Large intestine (tissue), 3 donors: Measurements from ENCODE around the gene NRIP2. TPM values are rescaled to one million over a fixed set of nuclear protein-coding genes. Genes with fewer than 3 reads are reported as not detected.

Experiments used
- DNase-seq, 2 donors: peaks; one replicate each; pipeline versions ENCODE4 v3.0.0 to v3.0.0-alpha.2; 2013
- H3K27ac ChIP-seq: one replicate; pipeline ENCODE4 v1.5.1; 2013; ENCODE audit warnings: low read length
- H3K27me3 ChIP-seq: 2 replicates; pipeline ENCODE4 v1.6.1; 2013; ENCODE audit warnings: low read length; ENCODE audit not compliant: control insufficient read depth, insufficient read depth
- H3K36me3 ChIP-seq: 2 replicates; pipeline ENCODE4 v1.6.1; 2013; ENCODE audit warnings: low read length; ENCODE audit not compliant: control insufficient read depth, insufficient read depth
- H3K4me1 ChIP-seq: one replicate; pipeline ENCODE4 v1.6.1; 2013; ENCODE audit warnings: low read length; ENCODE audit not compliant: control insufficient read depth, insufficient read depth
- H3K4me3 ChIP-seq: one replicate; pipeline ENCODE4 v1.5.1; 2013; ENCODE audit warnings: low read length
- H3K9me3 ChIP-seq: one replicate; pipeline ENCODE4 v1.6.1; 2013; ENCODE audit warnings: mild to moderate bottlenecking, low read depth, low read length, moderate library complexity; ENCODE audit not compliant: control insufficient read depth
- WGBS: methylation state at CpG from one replicate; pipeline ENCODE4 v1.1.5; 2013; ENCODE audit warnings: low lambda C conversion rate; ENCODE audit not compliant: insufficient coverage; 5-methylcytosine and 5-hydroxymethylcytosine counted together
- polyA plus RNA-seq: library from polyadenylated mRNA; unstranded; fragments of 120-200 nt; gene quantifications from one replicate; pipeline ENCODE4 v1.2.1, GENCODE V29; 2013

NRIP2 gene
- polyA plus RNA-seq, 1 donor = 4.2 TPM

DNA sequence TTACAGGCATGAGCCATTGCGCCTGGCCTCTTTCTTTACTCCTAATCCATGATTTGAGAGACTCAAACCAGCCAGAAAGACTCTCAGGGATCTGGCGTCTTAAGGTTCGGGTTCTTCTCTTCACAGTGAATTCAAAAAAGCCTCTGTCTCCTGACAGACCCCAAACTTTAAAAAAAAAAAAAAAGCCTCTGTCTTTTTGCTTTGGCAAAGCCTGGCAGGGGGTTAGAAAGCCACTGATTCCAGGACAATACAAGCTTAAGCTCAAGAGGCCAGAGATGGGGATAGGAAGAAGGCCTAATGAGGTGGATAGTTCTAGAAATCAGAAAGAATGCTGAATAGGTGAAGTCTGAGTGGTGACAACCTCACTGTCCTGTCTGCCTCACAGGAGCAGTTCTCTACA lies 8.8 kb downstream of the NRIP2 start:
- no peak overlapping the region for H3K4me3 ChIP-seq
- H3K27ac ChIP-seq = no peak overlapping the region
- H3K36me3 ChIP-seq = peaks cover 84% of the 10 kb centered on the region
- H3K4me1 ChIP-seq = no peaks in the 10 kb centered on the region
- no peaks in the 10 kb centered on the region for H3K27me3 ChIP-seq
- no peaks in the 10 kb centered on the region for H3K9me3 ChIP-seq
- no peak for DNase-seq
- WGBS = no CpG with 5 or more reads among the region's 3 CpGs

DNA sequence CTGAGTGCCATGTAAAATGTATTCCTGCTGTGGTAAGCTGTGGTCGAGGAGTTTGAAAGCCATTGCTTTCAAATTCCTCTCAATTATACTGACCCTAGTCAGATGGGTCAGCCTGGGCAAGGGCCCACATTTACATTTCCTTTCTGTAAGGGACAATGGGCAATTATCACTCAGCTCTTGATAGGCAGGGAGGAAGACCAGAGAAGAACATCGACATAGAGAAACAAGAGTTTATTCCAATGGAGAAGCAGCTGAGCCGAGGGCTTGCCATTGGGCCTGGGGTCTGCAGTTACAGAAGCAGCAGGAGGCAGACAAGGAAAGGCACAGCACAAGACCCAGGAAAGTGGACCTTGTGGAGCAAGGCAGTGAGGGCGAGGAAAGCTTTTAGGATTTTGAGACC lies 9.7 kb downstream of the NRIP2 start:
- H3K4me1 ChIP-seq = no peaks in the 10 kb centered on the region
- no peak for DNase-seq
- WGBS = no CpG with 5 or more reads among the region's 4 CpGs
- H3K4me3 ChIP-seq = no peak overlapping the region
- no peaks in the 10 kb centered on the region for H3K9me3 ChIP-seq
- H3K36me3 ChIP-seq = peaks cover 86% of the 10 kb centered on the region
- H3K27ac ChIP-seq = no peak overlapping the region
- H3K27me3 ChIP-seq = no peaks in the 10 kb centered on the region

DNA sequence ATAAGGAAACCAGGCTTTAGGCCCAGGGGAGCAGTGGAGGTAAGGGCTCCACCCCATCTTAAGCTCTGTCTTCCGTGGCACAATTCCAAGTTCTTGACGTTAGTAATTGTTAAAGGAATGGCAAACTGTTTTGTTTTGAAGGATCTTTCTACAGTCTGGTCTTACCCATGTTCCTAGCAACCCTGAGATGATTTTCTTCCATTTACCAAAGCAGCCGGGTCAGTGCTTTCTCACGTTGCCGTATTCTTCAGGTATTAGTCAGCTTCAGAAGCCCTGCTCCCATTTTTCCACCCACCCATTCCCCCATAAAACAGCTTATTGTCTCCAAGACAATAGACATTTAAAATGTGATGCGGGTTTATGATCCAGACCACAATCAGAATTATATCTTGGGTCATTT lies 10.3 kb downstream of the NRIP2 start:
- Histone ChIP-seq H3K27ac (no peak overlapping the region), H3K27me3 (no peaks in the 10 kb centered on the region), H3K4me1 (no peaks in the 10 kb centered on the region), H3K9me3 (no peaks in the 10 kb centered on the region), H3K4me3 (no peak overlapping the region), H3K36me3 (peaks cover 89% of the 10 kb centered on the region)
- 100% methylated on average over 3 of the region's 6 CpGs for WGBS
- no peak for DNase-seq

DNA sequence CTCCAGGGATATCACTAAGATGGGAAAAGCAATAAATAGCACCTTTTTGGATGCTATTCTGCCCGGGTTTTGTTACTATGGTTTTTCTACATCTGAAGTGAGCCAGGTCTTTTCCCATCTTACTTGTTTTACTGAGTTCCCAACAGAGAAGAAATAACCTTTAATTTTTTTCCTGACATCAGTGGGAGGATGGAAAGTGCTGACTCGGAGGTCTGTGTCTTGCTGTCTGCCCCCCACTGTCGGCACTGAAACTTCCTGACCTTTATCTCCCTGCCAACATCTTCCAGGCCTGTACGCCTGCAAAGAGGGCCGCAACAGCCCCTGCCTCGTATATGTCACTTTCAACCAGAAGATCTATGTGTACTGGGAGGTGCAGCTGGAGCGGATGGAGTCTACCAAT lies 11.4 kb downstream of the NRIP2 start:
- Histone ChIP-seq H3K27ac (no peak overlapping the region), H3K4me3 (no peak overlapping the region), H3K9me3 (no peaks in the 10 kb centered on the region), H3K36me3 (peaks cover 93% of the 10 kb centered on the region), H3K27me3 (no peaks in the 10 kb centered on the region), H3K4me1 (no peaks in the 10 kb centered on the region)
- no peak for DNase-seq
- no CpG with 5 or more reads among the region's 7 CpGs for WGBS

DNA sequence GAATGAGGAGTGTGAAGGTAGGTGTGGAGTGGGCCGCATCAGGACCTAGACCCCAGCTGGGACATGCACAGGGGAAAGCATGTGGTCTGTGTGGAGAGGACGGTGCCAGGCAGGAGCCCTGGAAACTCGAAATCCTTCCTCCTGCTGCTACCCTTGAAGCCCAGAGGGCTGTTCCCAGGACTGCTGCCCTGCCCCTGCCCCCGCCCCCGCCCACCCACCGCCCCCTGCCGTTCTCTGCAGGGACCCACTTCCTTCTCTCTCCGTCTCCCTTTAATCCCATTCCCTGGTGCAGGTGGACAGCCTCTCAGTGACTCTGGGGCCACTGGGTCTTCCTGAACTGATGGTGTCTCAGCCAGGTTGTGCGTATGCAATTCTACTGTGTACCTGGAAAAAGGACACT lies 14.4 kb downstream of the NRIP2 start:
- Histone ChIP-seq H3K27me3 (no peaks in the 10 kb centered on the region), H3K4me1 (no peaks in the 10 kb centered on the region), H3K4me3 (no peak overlapping the region), H3K9me3 (no peaks in the 10 kb centered on the region), H3K27ac (no peak overlapping the region), H3K36me3 (peaks cover 81% of the 10 kb centered on the region)
- no CpG with 5 or more reads among the region's 9 CpGs for WGBS
- DNase-seq = no peak

DNA sequence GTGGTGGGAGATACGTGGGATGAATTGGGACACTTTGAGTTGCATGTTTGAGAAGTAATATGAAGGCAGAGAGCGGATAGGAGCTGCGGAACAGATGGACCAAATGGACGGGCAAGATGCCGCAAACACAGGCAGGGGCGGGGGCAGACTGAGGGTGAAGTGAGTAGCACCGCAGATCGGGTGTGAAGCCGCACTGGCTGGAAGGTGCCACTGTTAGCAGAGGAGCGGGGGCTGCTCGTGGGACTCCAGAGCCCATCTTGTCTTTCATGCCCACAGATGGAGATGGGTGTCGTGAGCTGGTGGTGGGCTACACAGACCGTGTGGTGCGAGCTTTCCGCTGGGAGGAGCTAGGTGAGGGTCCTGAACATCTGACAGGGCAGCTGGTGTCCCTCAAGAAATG lies 15.0 kb downstream of the NRIP2 start:
- Histone ChIP-seq H3K36me3 (peaks cover 80% of the 10 kb centered on the region), H3K27ac (no peak overlapping the region)

DNA sequence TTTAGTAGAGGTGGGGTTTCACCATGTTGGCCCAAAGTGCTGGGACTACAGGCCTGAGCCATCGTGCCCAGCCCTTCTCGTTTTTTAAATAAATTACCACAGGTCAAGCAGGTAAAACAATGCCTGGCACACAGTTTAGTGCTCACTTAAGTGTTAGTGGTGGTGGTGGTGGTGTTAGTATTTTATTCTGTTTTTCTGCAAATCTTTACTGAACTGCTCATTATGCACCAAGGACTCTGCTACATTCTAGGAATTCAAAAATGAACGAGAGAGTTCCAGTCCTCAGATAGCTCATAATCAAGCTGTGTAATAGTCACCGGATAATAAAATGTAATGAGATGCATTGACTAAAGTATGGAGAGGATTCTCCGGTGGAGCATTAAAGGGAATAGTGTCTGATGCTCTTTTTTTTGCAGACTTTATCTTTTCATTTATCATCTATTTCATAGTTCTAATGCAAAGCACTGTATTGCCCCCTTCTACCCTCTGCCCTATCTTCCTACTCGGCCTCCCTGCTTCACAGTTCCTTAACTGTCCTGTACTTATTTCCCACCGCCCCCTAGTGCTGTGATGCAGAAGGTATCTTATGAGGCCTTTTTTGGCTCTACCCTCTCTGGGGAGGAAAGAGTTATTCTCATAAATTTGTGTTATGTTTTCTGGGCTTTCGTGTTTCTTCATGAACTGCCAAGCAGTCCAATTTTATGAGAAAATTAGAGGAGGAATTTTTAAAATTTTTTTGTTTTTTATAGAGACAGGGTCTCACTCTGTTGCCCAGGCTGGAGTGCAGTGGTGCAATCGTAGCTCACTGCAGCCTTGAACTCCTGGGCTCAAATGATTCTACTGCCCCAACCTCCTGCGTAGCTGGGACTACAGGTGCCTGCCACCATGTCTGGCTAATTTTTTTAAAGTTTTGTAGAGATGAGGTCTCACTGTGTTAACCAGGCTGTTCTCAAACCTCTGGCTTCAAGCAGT lies 21.3 kb downstream of the NRIP2 start:
- Histone ChIP-seq H3K4me1 (no peaks in the 10 kb centered on the region), H3K36me3 (peaks cover 23% of the 10 kb centered on the region), H3K4me3 (peak overlapping the region; percentile 59), H3K27ac (peak overlapping the region; percentile 86), H3K27me3 (no peaks in the 10 kb centered on the region), H3K9me3 (no peaks in the 10 kb centered on the region)
- 0% methylated on average over 2 of the region's 10 CpGs for WGBS
- DNase-seq = peak; percentile 47 to 55

More for the DNA sequence above, 15.0 kb downstream of the NRIP2 start:
- H3K27me3 ChIP-seq = no peaks in the 10 kb centered on the region
- H3K4me3 ChIP-seq = no peak overlapping the region
- DNase-seq = no peak
- no peaks in the 10 kb centered on the region for H3K4me1 ChIP-seq
- H3K9me3 ChIP-seq = no peaks in the 10 kb centered on the region
- WGBS = 90% methylated on average over 2 of the region's 15 CpGs

DNA sequence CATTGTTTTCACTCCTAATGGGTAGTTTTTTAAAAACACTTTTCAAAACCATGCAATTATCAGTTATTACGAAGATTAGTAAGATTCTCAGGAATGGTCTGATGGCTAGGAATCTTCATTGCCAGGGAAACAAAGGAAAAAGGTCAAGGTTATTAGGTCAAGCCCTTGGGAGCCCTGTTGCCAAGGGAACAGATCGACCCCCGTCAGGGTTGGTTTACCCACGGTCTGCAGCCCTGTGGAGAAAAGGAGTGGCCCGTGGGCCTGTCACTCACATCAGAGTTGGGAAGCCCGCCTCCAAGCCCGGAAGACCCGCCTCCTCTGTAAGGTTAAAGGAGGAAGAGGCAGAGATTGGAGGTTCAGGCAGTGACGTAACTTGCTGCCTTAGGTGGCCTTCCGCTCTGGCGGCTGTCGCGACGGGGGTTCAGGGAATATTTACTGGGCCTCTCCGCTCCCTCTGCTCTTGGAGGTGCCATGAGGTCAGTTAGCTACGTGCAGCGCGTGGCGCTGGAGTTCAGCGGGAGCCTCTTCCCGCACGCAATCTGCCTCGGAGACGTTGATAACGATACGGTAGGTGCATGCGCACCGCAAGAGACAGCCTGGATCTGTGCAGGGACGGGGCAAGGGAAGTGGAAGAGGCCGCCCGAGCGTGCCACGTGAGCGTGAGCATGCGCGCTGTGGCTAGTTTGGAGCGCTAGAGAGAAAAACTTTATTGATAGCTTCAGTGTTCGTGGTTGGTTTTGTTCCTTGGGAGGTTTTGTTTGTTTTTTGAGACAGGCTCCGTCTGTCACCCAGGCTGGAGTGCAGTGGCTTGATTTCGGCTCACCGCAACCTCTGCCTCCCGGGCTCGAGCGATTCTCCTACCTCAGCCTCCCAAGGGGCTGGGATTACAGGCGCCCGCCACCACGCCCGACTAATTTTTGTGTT lies 22.3 kb downstream of the NRIP2 start, which contains the start of gene ITFG2:
TSS of gene ITFG2 (plus strand) at position 379 of the 924 bp plus-strand sequence. CDS start at position 472, 93 bp downstream.
- Histone ChIP-seq H3K4me1 (no peaks in the 10 kb centered on the region), H3K27ac (peak within 1 kb of the TSS; percentile 86), H3K4me3 (peak within 1 kb of the TSS; percentile 59), H3K36me3 (peaks cover 13% of the 10 kb centered on the region), H3K9me3 (no peaks in the 10 kb centered on the region), H3K27me3 (no peaks in the 10 kb centered on the region)
- WGBS = no CpG with 5 or more reads among the region's 48 CpGs
- peak; percentile 98 to 100 for DNase-seq

DNA sequence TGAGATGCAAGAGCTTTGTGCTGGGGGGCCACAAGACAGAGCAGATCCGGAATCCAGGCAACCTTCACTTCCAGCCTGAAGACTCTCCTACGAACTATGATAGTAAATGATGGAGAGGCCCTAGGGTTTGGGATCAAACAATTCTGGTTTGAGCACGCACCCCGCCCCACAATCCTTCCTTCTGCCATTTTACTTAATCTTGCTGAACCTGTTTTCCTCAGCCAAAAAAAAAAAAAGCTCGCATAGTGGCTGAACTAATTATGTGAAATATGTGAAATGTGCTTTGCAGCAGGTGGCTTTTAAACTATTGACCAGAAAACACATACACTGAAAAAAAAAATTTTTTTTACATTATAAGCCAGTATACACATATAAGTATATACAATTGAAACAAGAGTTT lies 23.0 kb downstream of the NRIP2 start:
- Histone ChIP-seq H3K27me3 (no peaks in the 10 kb centered on the region), H3K4me3 (peak overlapping the region; percentile 59), H3K4me1 (no peaks in the 10 kb centered on the region), H3K9me3 (no peaks in the 10 kb centered on the region), H3K27ac (peak overlapping the region; percentile 35), H3K36me3 (peaks cover 7% of the 10 kb centered on the region)
- no CpG with 5 or more reads among the region's 5 CpGs for WGBS
- peak in 1 of 2 donors; percentile 28 for DNase-seq

DNA sequence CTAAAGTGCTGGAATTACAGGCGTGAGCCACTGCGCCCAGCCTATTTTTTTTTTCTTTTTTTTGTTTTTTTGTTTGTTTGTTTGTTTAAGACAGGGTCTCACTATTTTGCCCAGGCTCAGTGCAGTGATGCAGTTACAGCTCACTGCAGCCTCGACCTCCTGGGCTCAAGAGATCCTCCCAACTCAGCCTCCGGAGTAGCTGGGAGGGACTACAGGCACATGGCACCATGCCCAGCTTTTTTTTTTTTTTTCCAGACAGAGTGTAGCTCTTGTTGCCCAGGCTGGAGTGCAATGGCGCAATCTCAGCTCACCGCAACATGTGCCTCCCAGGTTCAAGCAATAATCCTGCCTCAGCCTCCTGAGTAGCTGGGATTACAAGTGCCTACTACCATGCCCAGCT lies 28.1 kb downstream of the NRIP2 start:
- no peak overlapping the region for H3K27ac ChIP-seq
- WGBS = no CpG with 5 or more reads among the region's 6 CpGs
- H3K4me3 ChIP-seq = no peak overlapping the region
- no peaks in the 10 kb centered on the region for H3K9me3 ChIP-seq
- peaks cover 3% of the 10 kb centered on the region for H3K4me1 ChIP-seq
- DNase-seq = no peak
- H3K27me3 ChIP-seq = no peaks in the 10 kb centered on the region
- H3K36me3 ChIP-seq = peaks cover 27% of the 10 kb centered on the region
